ENCODE data around the gene DDX39A. TPM values are rescaled to one million over a fixed set of nuclear protein-coding genes. Genes with fewer than 3 reads are reported as not detected.
A peak's percentile ranks its signal among the peaks of the same experiment; 100 is the strongest.
"Not testable (repeated sequence)": the region's sequence is repeated elsewhere in the genome, so short reads cannot be mapped to it uniquely, and the experiment has no call there.

Gene DDX39A
- total RNA-seq, 1 donor = 49.2 TPM

DNA sequence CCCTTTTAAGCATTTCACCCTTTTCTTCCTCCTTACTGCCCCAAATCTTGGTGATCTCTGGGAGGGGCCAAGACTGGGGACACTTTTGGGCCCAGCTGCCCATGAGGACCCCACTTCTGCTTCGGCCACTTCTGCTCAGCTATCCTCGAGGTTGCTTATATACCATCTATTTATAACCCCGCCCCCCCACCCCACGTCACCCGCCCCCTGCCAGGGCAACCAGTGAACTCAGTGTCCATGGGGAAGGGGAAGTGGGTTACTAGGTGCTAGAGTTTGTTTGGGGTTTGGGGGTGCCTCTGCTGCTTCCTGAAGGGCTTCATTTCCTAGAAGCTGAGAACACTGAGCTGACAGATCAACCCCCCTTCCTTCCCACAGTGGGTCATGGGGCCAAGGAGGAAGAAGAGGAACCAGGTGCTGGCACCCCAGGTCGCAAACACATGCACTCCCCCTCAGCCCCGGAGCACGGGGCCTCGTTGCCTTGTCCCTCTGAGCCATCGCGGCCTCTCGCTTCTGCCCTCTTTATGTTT lies 44.0 kb downstream of the DDX39A start:
- Histone ChIP-seq H4K20me1 (ENCODE audit: insufficient read depth, low read length) (no peaks in the 10 kb centered on the region), H3K79me2 (ENCODE audit: insufficient read depth, low read length) (no peaks in the 10 kb centered on the region), H3K9me3 (ENCODE audit: low read depth, low read length) (no peaks in the 10 kb centered on the region), H3K27me3 (ENCODE audit: insufficient read depth, low read length) (no peaks in the 10 kb centered on the region), H3K27ac (ENCODE audit: low read depth, low read length) (no peak overlapping the region), H3K4me1 (ENCODE audit: insufficient read depth, low read length) (peaks cover 11% of the 10 kb centered on the region), H2AFZ (ENCODE audit: low read length) (peak overlapping the region; percentile 89), H3K4me3 (ENCODE audit: insufficient read depth, low read length) (no peak overlapping the region), H3K36me3 (ENCODE audit: insufficient read depth, low read length) (no peaks in the 10 kb centered on the region), H3K4me2 (ENCODE audit: insufficient read depth, low read length) (no peak overlapping the region)
- no peak for DNase-seq (ENCODE audit: insufficient read length, low spot score, missing footprints)
- no peak for TF ChIP-seq CTCF (IDR thresholded peaks at IDR 0.05; ENCODE audit: extremely low read depth, low read depth, low read length)

DNA sequence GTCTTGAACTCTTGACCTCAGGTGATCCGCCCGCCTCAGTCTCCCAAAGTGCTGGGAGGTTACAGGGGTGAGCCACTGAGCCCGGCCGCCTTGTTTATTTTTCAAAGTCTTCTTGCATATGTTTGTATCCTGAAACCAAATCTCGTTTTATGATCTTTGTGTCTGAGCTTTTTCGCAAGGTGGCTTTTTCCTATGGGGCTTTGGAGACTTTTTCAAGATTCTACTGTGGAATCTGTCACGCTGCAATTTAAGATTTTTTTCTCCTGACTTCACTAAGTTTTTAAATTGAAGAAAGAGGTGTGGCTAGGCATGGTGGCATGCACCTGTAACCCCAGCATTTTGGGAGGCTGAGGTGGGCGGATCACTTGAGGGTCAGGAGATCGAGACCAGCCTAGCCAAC lies 44.8 kb downstream of the DDX39A start:
- not testable (repeated sequence) for H3K36me3 ChIP-seq (ENCODE audit: insufficient read depth, low read length); DNase-seq (ENCODE audit: insufficient read length, low spot score, missing footprints); H3K9me3 ChIP-seq (ENCODE audit: low read depth, low read length); H2AFZ ChIP-seq (ENCODE audit: low read length); H3K4me3 ChIP-seq (ENCODE audit: insufficient read depth, low read length); H3K79me2 ChIP-seq (ENCODE audit: insufficient read depth, low read length); H3K27ac ChIP-seq (ENCODE audit: low read depth, low read length); H3K4me2 ChIP-seq (ENCODE audit: insufficient read depth, low read length); H3K27me3 ChIP-seq (ENCODE audit: insufficient read depth, low read length); H4K20me1 ChIP-seq (ENCODE audit: insufficient read depth, low read length)
- peaks cover 19% of the 10 kb centered on the region for H3K4me1 ChIP-seq (ENCODE audit: insufficient read depth, low read length)

DNA sequence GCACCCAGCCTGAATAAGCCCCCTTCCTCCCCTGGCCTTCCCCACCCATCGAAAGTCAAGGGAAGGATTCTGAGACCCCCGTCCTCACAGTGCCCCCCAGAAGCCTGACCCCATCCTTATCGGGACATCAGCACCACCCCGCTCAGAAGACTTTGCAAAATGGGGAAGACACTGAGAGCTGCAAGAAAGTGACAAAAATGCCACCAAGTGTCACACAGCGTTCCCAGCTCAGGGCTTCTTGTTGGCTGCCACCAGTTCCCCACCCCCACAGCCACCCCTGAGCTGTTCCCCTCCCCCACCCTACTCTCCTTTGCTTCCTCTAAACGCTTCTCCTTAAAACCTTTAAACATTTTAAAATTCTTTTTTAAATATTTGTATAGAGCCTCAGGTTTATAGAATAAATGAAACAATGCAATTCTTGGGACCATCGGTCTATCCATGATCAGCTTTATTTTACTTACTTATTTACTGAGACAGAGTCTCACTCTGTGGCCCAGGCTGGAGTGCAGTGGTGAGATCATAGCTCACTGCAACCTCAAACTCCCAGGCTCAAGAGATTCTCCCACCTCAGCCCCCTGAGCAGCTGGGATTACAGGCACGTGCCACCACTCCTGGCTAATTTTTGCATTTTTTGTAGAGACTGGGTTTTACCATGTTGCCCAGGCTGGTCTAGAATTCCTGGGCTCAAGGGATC lies 46.6 kb downstream of the DDX39A start:
- H3K36me3 ChIP-seq (ENCODE audit: insufficient read depth, low read length); H3K79me2 ChIP-seq (ENCODE audit: insufficient read depth, low read length); H3K4me2 ChIP-seq (ENCODE audit: insufficient read depth, low read length); H3K27me3 ChIP-seq (ENCODE audit: insufficient read depth, low read length); DNase-seq (ENCODE audit: insufficient read length, low spot score, missing footprints); H3K9me3 ChIP-seq (ENCODE audit: low read depth, low read length); H3K27ac ChIP-seq (ENCODE audit: low read depth, low read length); H4K20me1 ChIP-seq (ENCODE audit: insufficient read depth, low read length); H2AFZ ChIP-seq (ENCODE audit: low read length); H3K4me3 ChIP-seq (ENCODE audit: insufficient read depth, low read length): not testable (repeated sequence)
- H3K4me1 ChIP-seq (ENCODE audit: insufficient read depth, low read length) = peaks cover 22% of the 10 kb centered on the region

DNA sequence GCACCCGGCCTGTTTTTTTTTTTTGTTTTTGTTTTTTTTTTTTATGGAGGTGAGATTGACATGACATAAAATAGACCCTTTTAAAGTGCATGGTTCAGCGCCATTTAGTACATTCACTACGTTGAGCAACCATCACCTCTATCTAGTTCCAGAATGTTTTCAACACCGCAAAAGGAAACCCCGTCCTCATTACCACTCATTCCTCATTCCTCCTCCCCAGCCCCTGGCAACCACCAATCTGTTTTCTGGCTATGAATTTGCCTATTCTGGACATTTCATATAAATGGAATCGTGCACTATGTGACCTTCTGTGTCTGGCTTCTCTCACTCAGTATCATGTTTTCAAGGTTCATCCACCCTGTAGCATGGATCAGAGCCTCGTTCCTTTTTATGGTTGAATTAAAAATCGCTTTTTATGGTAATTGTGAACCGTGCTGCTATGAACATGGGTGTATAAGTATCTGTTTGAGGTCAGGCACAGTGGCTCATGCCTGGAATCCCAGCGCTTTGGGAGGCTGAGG lies 47.8 kb downstream of the DDX39A start:
- H3K9me3 ChIP-seq (ENCODE audit: low read depth, low read length) = no peaks in the 10 kb centered on the region
- no peak overlapping the region for H2AFZ ChIP-seq (ENCODE audit: low read length)
- no peaks in the 10 kb centered on the region for H3K27me3 ChIP-seq (ENCODE audit: insufficient read depth, low read length)
- H3K4me2 ChIP-seq (ENCODE audit: insufficient read depth, low read length) = no peak overlapping the region
- H4K20me1 ChIP-seq (ENCODE audit: insufficient read depth, low read length) = no peaks in the 10 kb centered on the region
- H3K4me1 ChIP-seq (ENCODE audit: insufficient read depth, low read length) = peaks cover 22% of the 10 kb centered on the region
- no peak for DNase-seq (ENCODE audit: insufficient read length, low spot score, missing footprints)
- no peak for TF ChIP-seq CTCF (IDR thresholded peaks at IDR 0.05; ENCODE audit: extremely low read depth, low read depth, low read length)
- no peaks in the 10 kb centered on the region for H3K36me3 ChIP-seq (ENCODE audit: insufficient read depth, low read length)
- no peak overlapping the region for H3K27ac ChIP-seq (ENCODE audit: low read depth, low read length)
- H3K4me3 ChIP-seq (ENCODE audit: insufficient read depth, low read length) = no peak overlapping the region
- H3K79me2 ChIP-seq (ENCODE audit: insufficient read depth, low read length) = no peaks in the 10 kb centered on the region

GRCh38 chr19:14370940-14371280 lies 48.2 kb downstream of the DDX39A start:
- no peak for TF ChIP-seq CTCF (IDR thresholded peaks at IDR 0.05; ENCODE audit: extremely low read depth, low read depth, low read length)
- Histone ChIP-seq H2AFZ (ENCODE audit: low read length) (no peak overlapping the region), H4K20me1 (ENCODE audit: insufficient read depth, low read length) (no peaks in the 10 kb centered on the region), H3K36me3 (ENCODE audit: insufficient read depth, low read length) (no peaks in the 10 kb centered on the region), H3K27ac (ENCODE audit: low read depth, low read length) (no peak overlapping the region), H3K27me3 (ENCODE audit: insufficient read depth, low read length) (no peaks in the 10 kb centered on the region), H3K9me3 (ENCODE audit: low read depth, low read length) (no peaks in the 10 kb centered on the region), H3K79me2 (ENCODE audit: insufficient read depth, low read length) (no peaks in the 10 kb centered on the region), H3K4me2 (ENCODE audit: insufficient read depth, low read length) (no peak overlapping the region), H3K4me3 (ENCODE audit: insufficient read depth, low read length) (no peak overlapping the region), H3K4me1 (ENCODE audit: insufficient read depth, low read length) (peaks cover 20% of the 10 kb centered on the region)
- no peak for DNase-seq (ENCODE audit: insufficient read length, low spot score, missing footprints)

All from osteoblast (primary cell).